ENCODE results near the gene SHE.

The SHE gene

GRCh38 chr1:154517661-154518060, 15.4 kb upstream of the SHE start:
- in situ Hi-C loops (cut with MboI; ENCODE audit: low sequenced_read_pairs) = no loop called here

- in situ Hi-C loops (cut with MboI; ENCODE audit: low sequenced_read_pairs) = no loop called here
These were observed 11.9 kb upstream of the SHE start for GRCh38 chr1:154514066-154514553.

- in situ Hi-C loops (cut with MboI; ENCODE audit: low sequenced_read_pairs) = no loop called here
These were observed 10.5 kb upstream of the SHE start for GRCh38 chr1:154512760-154513159.

GRCh38 chr1:154503898-154504297, 1.7 kb upstream of the SHE start:
- in situ Hi-C loops (cut with MboI; ENCODE audit: low sequenced_read_pairs) = no loop called here

GRCh38 chr1:154502744-154503115, 518 bp upstream of the SHE start:
- in situ Hi-C loops (cut with MboI; ENCODE audit: low sequenced_read_pairs) = no loop called here

- in situ Hi-C loops (cut with MboI; ENCODE audit: low sequenced_read_pairs) = no loop called here
These were observed 668 bp downstream of the SHE start for GRCh38 chr1:154501423-154502065.

- in situ Hi-C loops (cut with MboI; ENCODE audit: low sequenced_read_pairs) = no loop called here
These were observed 1.7 kb downstream of the SHE start for GRCh38 chr1:154500533-154500932.

- in situ Hi-C loops (cut with MboI; ENCODE audit: low sequenced_read_pairs) = no loop called here
These were observed 2.8 kb downstream of the SHE start for GRCh38 chr1:154499446-154499845.

GRCh38 chr1:154497026-154497806, 5.0 kb downstream of the SHE start:
- in situ Hi-C loops (cut with MboI; ENCODE audit: low sequenced_read_pairs) = no loop called here

GRCh38 chr1:154496383-154496782, 5.8 kb downstream of the SHE start:
- in situ Hi-C loops (cut with MboI; ENCODE audit: low sequenced_read_pairs) = no loop called here

GRCh38 chr1:154495496-154496273, 6.5 kb downstream of the SHE start:
- in situ Hi-C loops (cut with MboI; ENCODE audit: low sequenced_read_pairs) = no loop called here

GRCh38 chr1:154493276-154493675, 8.9 kb downstream of the SHE start:
- in situ Hi-C loops (cut with MboI; ENCODE audit: low sequenced_read_pairs) = no loop called here

GRCh38 chr1:154492115-154492514, 10.1 kb downstream of the SHE start:
- in situ Hi-C loops (cut with MboI; ENCODE audit: low sequenced_read_pairs) = no loop called here

- in situ Hi-C loops (cut with MboI; ENCODE audit: low sequenced_read_pairs) = no loop called here
These were observed 11.9 kb downstream of the SHE start for GRCh38 chr1:154490317-154490716.

- in situ Hi-C loops (cut with MboI; ENCODE audit: low sequenced_read_pairs) = loop anchor here (10.0 kb wide), 1 partner anchor 55 kb away; no protein-coding TSS in a partner anchor
These were observed 12.4 kb downstream of the SHE start for GRCh38 chr1:154489695-154490274.

- in situ Hi-C loops (cut with MboI; ENCODE audit: low sequenced_read_pairs) = loop anchor here (10.0 kb wide), 1 partner anchor 56 kb away; no protein-coding TSS in a partner anchor
These were observed 13.3 kb downstream of the SHE start for GRCh38 chr1:154488922-154489321.

- in situ Hi-C loops (cut with MboI; ENCODE audit: low sequenced_read_pairs) = loop anchor here (10.0 kb wide), 1 partner anchor 58 kb away; no protein-coding TSS in a partner anchor
These were observed 15.5 kb downstream of the SHE start for GRCh38 chr1:154486756-154487155.

GRCh38 chr1:154485910-154486496, 16.2 kb downstream of the SHE start:
- in situ Hi-C loops (cut with MboI; ENCODE audit: low sequenced_read_pairs) = loop anchor here (10.0 kb wide), 1 partner anchor 59 kb away; no protein-coding TSS in a partner anchor

GRCh38 chr1:154485106-154485505, 17.1 kb downstream of the SHE start:
- in situ Hi-C loops (cut with MboI; ENCODE audit: low sequenced_read_pairs) = loop anchor here (10.0 kb wide), 1 partner anchor 60 kb away; no protein-coding TSS in a partner anchor
